IMR-90 (cell line): ENCODE measurements around the gene ARAP1. TPM values are rescaled to one million over a fixed set of nuclear protein-coding genes. Genes with fewer than 3 reads are reported as not detected.

Experiments used
- ATAC-seq: fragments of 200-7000 bp; cut with Tn5 transposase; 2 replicates; pipeline ENCODE4 v1.9.1; 2020; ENCODE audit warnings: low read depth, mild to moderate bottlenecking, moderate library complexity
- BruUV-seq: library from RNA; stranded (reverse); fragments of 400-500 nt; replicated peaks from 2 replicates; lab custom pipeline; 2021; lab: Mats Ljungman, UMichigan
- CTCF ChIA-PET: fragments of 300-600 bp; formaldehyde crosslinking; extraction: SDS; loops from one replicate; lab custom pipeline; 2021; ENCODE audit warnings: antibody characterized with exemption; lab: Yijun Ruan, JAX
- POLR2A ChIA-PET: fragments of 300-600 bp; sonication (Branson Sonifier 250); formaldehyde crosslinking; loops from one replicate; lab custom pipeline; 2022; ENCODE audit warnings: antibody characterized with exemption; ENCODE audit not compliant: unreplicated experiment; lab: Charles Lee
- DNase-seq: peaks from one replicate; pipeline ENCODE4 v3.0.0; 2013
- H2AFZ ChIP-seq: replicated peaks from 2 replicates; pipeline ENCODE3; 2013; ENCODE audit warnings: low read length, mild to moderate bottlenecking; ENCODE audit not compliant: poor library complexity
- H2AK5ac ChIP-seq: 2 replicates; pipeline ENCODE4 v1.6.1; 2013; ENCODE audit warnings: low read depth, low read length, inconsistent platforms
- H2AK9ac ChIP-seq: replicated peaks from 2 replicates; pipeline ENCODE3; 2013; ENCODE audit warnings: mild to moderate bottlenecking, low read depth, low read length, moderate library complexity; ENCODE audit not compliant: poor library complexity
- H2BK120ac ChIP-seq: 2 replicates; pipeline ENCODE4 v1.6.1; 2013; ENCODE audit warnings: low read depth, low read length, inconsistent platforms
- H2BK15ac ChIP-seq: 3 replicates; pipeline ENCODE4 v1.6.1; 2013; ENCODE audit warnings: low read depth, low read length, inconsistent platforms
- H2BK20ac ChIP-seq: 2 replicates; pipeline ENCODE4 v1.6.1; 2013; ENCODE audit warnings: low read depth, mild to moderate bottlenecking, inconsistent platforms, low read length, moderate library complexity
- H2BK5ac ChIP-seq: 2 replicates; pipeline ENCODE4 v1.6.1; 2013; ENCODE audit warnings: mild to moderate bottlenecking, low read depth, low read length, inconsistent platforms; ENCODE audit not compliant: poor library complexity, severe bottlenecking
- H3K14ac ChIP-seq: replicated peaks from 2 replicates; pipeline ENCODE4 v1.6.1; 2013; ENCODE audit warnings: low read depth, low read length, inconsistent platforms
- H3K18ac ChIP-seq: 2 replicates; pipeline ENCODE4 v1.6.1; 2013; ENCODE audit warnings: low read depth, low read length, control low read depth
- H3K23ac ChIP-seq: 2 replicates; pipeline ENCODE4 v1.6.1; 2013; ENCODE audit warnings: low read depth, low read length, inconsistent platforms
- H3K27ac ChIP-seq: 2 replicates; pipeline ENCODE4 v1.5.1; 2013; ENCODE audit warnings: mild to moderate bottlenecking, control low read depth, low read length; ENCODE audit not compliant: insufficient read depth
- H3K27me3 ChIP-seq: 2 replicates; pipeline ENCODE4 v1.6.1; 2013; ENCODE audit warnings: low read length; ENCODE audit not compliant: control insufficient read depth, insufficient read depth
- H3K36me3 ChIP-seq: 2 replicates; pipeline ENCODE4 v1.6.1; 2013; ENCODE audit warnings: low read length, mixed read lengths; ENCODE audit not compliant: control insufficient read depth, insufficient read depth
- H3K4ac ChIP-seq: 2 replicates; pipeline ENCODE4 v1.6.1; 2013; ENCODE audit warnings: low read depth, low read length, inconsistent platforms
- H3K4me1 ChIP-seq: 2 replicates; pipeline ENCODE4 v1.6.1; 2013; ENCODE audit warnings: low read length, mixed read lengths; ENCODE audit not compliant: control insufficient read depth, insufficient read depth
- H3K4me2 ChIP-seq: 2 replicates; pipeline ENCODE4 v1.6.1; 2013; ENCODE audit warnings: low read depth, mild to moderate bottlenecking, control low read depth, low read length, moderate library complexity
- H3K4me3 ChIP-seq: 2 replicates; pipeline ENCODE4 v1.5.1; 2013; ENCODE audit warnings: low read depth, mild to moderate bottlenecking, control low read depth, low read length, moderate library complexity; ENCODE audit not compliant: insufficient read depth
- H3K56ac ChIP-seq: 2 replicates; pipeline ENCODE4 v1.6.1; 2013; ENCODE audit warnings: low read length, inconsistent platforms; ENCODE audit not compliant: insufficient read depth; ENCODE audit errors: extremely low read depth
- H3K79me1 ChIP-seq, 2 experiments: 2 replicates each; pipeline ENCODE4 v1.6.1; 2013; ENCODE audit warnings: low read length in 2 of 2, inconsistent platforms in 1 of 2, low read depth in 1 of 2
- H3K9ac ChIP-seq: 2 replicates; pipeline ENCODE4 v1.6.1; 2013; ENCODE audit warnings: low read depth, low read length, control low read depth
- H3K9me1 ChIP-seq: 2 replicates; pipeline ENCODE4 v1.6.1; 2013; ENCODE audit warnings: low read length, inconsistent platforms; ENCODE audit not compliant: insufficient read depth
- H3K9me3 ChIP-seq: 2 replicates; pipeline ENCODE4 v1.6.1; 2013; ENCODE audit warnings: low read length; ENCODE audit not compliant: control insufficient read depth, insufficient read depth
- H4K20me1 ChIP-seq: 2 replicates; pipeline ENCODE4 v1.6.1; 2013; ENCODE audit warnings: low read length, inconsistent platforms; ENCODE audit not compliant: insufficient read depth
- H4K5ac ChIP-seq: 2 replicates; pipeline ENCODE4 v1.6.1; 2013; ENCODE audit warnings: mild to moderate bottlenecking, low read depth, low read length, control low read depth
- H4K8ac ChIP-seq, 2 experiments: 2 replicates each; pipeline ENCODE4 v1.6.1; 2013; ENCODE audit warnings: low read depth in 2 of 2, low read length in 2 of 2, control low read depth in 1 of 2, inconsistent platforms in 1 of 2
- H4K91ac ChIP-seq: 2 replicates; pipeline ENCODE4 v1.6.1; 2013; ENCODE audit warnings: low read depth, low read length, inconsistent platforms; ENCODE audit not compliant: insufficient read depth
- BHLHE40 ChIP-seq: fragments of 150-350 bp; IDR thresholded peaks from 2 replicates; pipeline ENCODE4 v1.6.1; 2016; ENCODE audit warnings: mild to moderate bottlenecking, low read depth, low read length
- CEBPB ChIP-seq: IDR thresholded peaks from 2 replicates; pipeline ENCODE4 v1.6.1; 2012; ENCODE audit warnings: low read depth, low read length, improper control_type of control experiment
- CHD1 ChIP-seq: IDR thresholded peaks from 2 replicates; pipeline ENCODE4 v1.6.1; 2012; ENCODE audit warnings: low read depth, low read length, improper control_type of control experiment
- MAFK ChIP-seq: IDR thresholded peaks from 2 replicates; pipeline ENCODE4 v1.6.1; 2012; ENCODE audit warnings: low read depth, low read length, improper control_type of control experiment
- MXI1 ChIP-seq: IDR thresholded peaks from 2 replicates; pipeline ENCODE4 v1.6.1; 2012; ENCODE audit warnings: low read depth, mild to moderate bottlenecking, low read length, moderate library complexity, borderline replicate concordance
- NFE2L2 ChIP-seq: fragments of 150-350 bp; IDR thresholded peaks from 2 replicates; pipeline ENCODE4 v1.6.1; 2016; ENCODE audit warnings: low read depth, mild to moderate bottlenecking, low read length
- POLR2A ChIP-seq: IDR thresholded peaks from 2 replicates; pipeline ENCODE4 v1.6.1; 2012; ENCODE audit warnings: mild to moderate bottlenecking, low read depth, low read length
- RCOR1 ChIP-seq: IDR thresholded peaks from 2 replicates; pipeline ENCODE4 v1.6.1; 2012; ENCODE audit warnings: mild to moderate bottlenecking, low read length, improper control_type of control experiment; ENCODE audit not compliant: insufficient replicate concordance
- RFX5 ChIP-seq: IDR thresholded peaks from 2 replicates; pipeline ENCODE4 v1.8.0; 2012; ENCODE audit warnings: low read depth, mild to moderate bottlenecking, low read length, moderate library complexity
- SMC3 ChIP-seq: fragments of 150-350 bp; IDR thresholded peaks from 2 replicates; pipeline ENCODE4 v1.6.1; 2016; ENCODE audit warnings: low read depth, mild to moderate bottlenecking, antibody characterized with exemption, low read length, moderate library complexity
- WGBS, 2 experiments: methylation state at CpG; one replicate each; pipeline versions ENCODE4 v1.1.5 to v1.1.7; 2013; ENCODE audit warnings: missing lambda C conversion rate in 2 of 2; ENCODE audit not compliant: insufficient read length in 1 of 2; ENCODE audit errors: extremely low coverage in 2 of 2; 5-methylcytosine and 5-hydroxymethylcytosine counted together
- dilution Hi-C: fragments of 300-500 bp; cut with HindIII; formaldehyde crosslinking; loops from one replicate; pipeline ENCODE4 v1.14.3; 2018; ENCODE audit warnings: low sequenced_read_pairs; ENCODE audit not compliant: unreplicated experiment
- in situ Hi-C: fragments of 300-500 bp; cut with MboI; formaldehyde crosslinking; loops from 3 replicates; pipeline ENCODE4 v1.14.3; 2019; ENCODE audit warnings: low sequenced_read_pairs, inconsistent platforms, mixed read lengths
- intact Hi-C: fragments of 100-400 bp; cut with micrococcal nuclease; formaldehyde crosslinking; loops from 2 replicates; pipeline ENCODE4 v1.10.0; 2022
- polyA plus RNA-seq, 3 experiments: library from polyadenylated mRNA; depleted of rRNA; stranded (reverse); fragments of >200 nt; gene quantifications; 2 replicates each; pipeline ENCODE4 v1.2.3, GENCODE V29; 2012; ENCODE audit warnings: low replicate concordance in 1 of 3
- total RNA-seq: library from RNA; depleted of rRNA; stranded (reverse); fragments of >200 nt; gene quantifications from 2 replicates; pipeline ENCODE4 v1.2.3, GENCODE V29; 2012

ARAP1 gene
- total and polyA plus RNA-seq, 2 of the 4 experiments (the other 2 are of a cell fraction): 37.6 to 63.1 TPM

GRCh38 chr11:72711141-72711540, 41.1 kb downstream of the ARAP1 start:
- H3K9ac ChIP-seq: no peak overlapping the region
- ChIA-PET POLR2A (no interaction called here), CTCF (no interaction called here)
- no peak for DNase-seq
- H3K9me1 ChIP-seq: peaks cover 3% of the 10 kb centered on the region; the same call in 1 of the 2 replicates
- 81% methylated on average over 2 of the region's 9 CpGs; no CpG with 5 or more reads in 1 of the 2 experiments for WGBS, 2 experiments
- no peaks in the 10 kb centered on the region for H3K9me3 ChIP-seq
- H4K5ac ChIP-seq: no peak overlapping the region
- H3K18ac ChIP-seq: no peak overlapping the region
- no peak overlapping the region for H2BK20ac ChIP-seq
- no peak overlapping the region for H2AK5ac ChIP-seq
- BruUV-seq: no TSS peak
- H3K4me1 ChIP-seq: peaks cover 4% of the 10 kb centered on the region; the same call in 1 of the 2 replicates
- H2BK5ac ChIP-seq: no peak overlapping the region
- TF ChIP-seq MAFK (no peak), SMC3 (no peak), BHLHE40 (no peak), MXI1 (no peak), CHD1 (no peak), RCOR1 (no peak), CEBPB (no peak), POLR2A (no peak), RFX5 (no peak), NFE2L2 (no peak)
- H4K91ac ChIP-seq: no peak overlapping the region
- H3K23ac ChIP-seq: no peak overlapping the region
- H3K27ac ChIP-seq: no peak overlapping the region
- H3K4me2 ChIP-seq: no peak overlapping the region
- no peak overlapping the region for H3K56ac ChIP-seq
- ATAC-seq: no peak
- H3K36me3 ChIP-seq: peaks cover 57% of the 10 kb centered on the region
- no peak overlapping the region for H3K4ac ChIP-seq
- no peak overlapping the region for H2BK120ac ChIP-seq
- H3K27me3 ChIP-seq: no peaks in the 10 kb centered on the region
- H2BK15ac ChIP-seq: no peak overlapping the region
- no peak overlapping the region for H3K4me3 ChIP-seq
- H4K20me1 ChIP-seq: peaks cover 57% of the 10 kb centered on the region
- H3K14ac ChIP-seq: no peak overlapping the region
- intact Hi-C loops (no loop called here), dilution Hi-C loops (no loop called here), in situ Hi-C loops (no loop called here)
- H2AFZ ChIP-seq: peak overlapping the region; percentile 15
- no peak overlapping the region for H4K8ac ChIP-seq
- peak overlapping the region; percentile 19 for H2AK9ac ChIP-seq
- peaks cover 18 to 66% of the 10 kb centered on the region in 2 experiments for H3K79me1 ChIP-seq
